Mucosa of descending colon (tissue), 3 donors: ENCODE measurements around the gene PNPLA5. TPM values are rescaled to one million over a fixed set of nuclear protein-coding genes. Genes with fewer than 3 reads are reported as not detected.

ENCODE experiments used
- ATAC-seq: fragments of 200-7000 bp; cut with Tn5 transposase; one replicate; pipeline ENCODE4 v1.9.1; 2020; ENCODE audit warnings: mild to moderate bottlenecking, moderate library complexity
- DNase-seq, 3 donors: peaks; one replicate each; pipeline ENCODE4 v3.0.0-alpha.2; 2020
- H3K36me3 ChIP-seq: fragments of 200-600 bp; one replicate; pipeline ENCODE4 v1.8.0; 2021; ENCODE audit warnings: low read depth, mild to moderate bottlenecking
- H3K4me1 ChIP-seq: fragments of 200-600 bp; one replicate; pipeline ENCODE4 v1.8.0; 2021; ENCODE audit warnings: low read depth, mild to moderate bottlenecking
- H3K4me3 ChIP-seq: fragments of 200-600 bp; one replicate; pipeline ENCODE4 v1.8.0; 2021; ENCODE audit warnings: mild to moderate bottlenecking
- H3K9me3 ChIP-seq: fragments of 200-600 bp; one replicate; pipeline ENCODE4 v1.8.0; 2021; ENCODE audit warnings: mild to moderate bottlenecking
- intact Hi-C, 2 donors: fragments of 100-400 bp; cut with DNase I in 1 of 2; cut with micrococcal nuclease in 1 of 2; formaldehyde crosslinking; loops; one replicate each; pipeline versions ENCODE4 v1.11.0 to v1.11.1; 2022; cut with DNase I, micrococcal nuclease
- total RNA-seq, 3 donors: library from RNA; stranded (reverse); fragmentation: NEBNext Ultra II Directional in 2 of 3; extraction: Animal tissue kit (Norgen Biotek cat#: 25700) in 2 of 3; gene quantifications; one replicate each; pipeline versions ENCODE4 v1.2.1 to v1.2.4, GENCODE V29; 2021 to 2023
- TF ChIP-seq, protein P1 (sequence below): fragments of 200-600 bp; IDR thresholded peaks from one replicate; pipeline ENCODE4 v1.8.0; 2022; ENCODE audit warnings: antibody characterized with exemption, mild to moderate bottlenecking
- donor health status: DM: no; HTN: no; CAD: no; lungs with moderate emphysema.
- donor health status: DM: no; HTN: no; CAD: no.
- donor health status: DM: no; HTN: yes; CAD: no.

The PNPLA5 gene
- total RNA-seq, 3 donors from 2014 or later, result not detected

DNA sequence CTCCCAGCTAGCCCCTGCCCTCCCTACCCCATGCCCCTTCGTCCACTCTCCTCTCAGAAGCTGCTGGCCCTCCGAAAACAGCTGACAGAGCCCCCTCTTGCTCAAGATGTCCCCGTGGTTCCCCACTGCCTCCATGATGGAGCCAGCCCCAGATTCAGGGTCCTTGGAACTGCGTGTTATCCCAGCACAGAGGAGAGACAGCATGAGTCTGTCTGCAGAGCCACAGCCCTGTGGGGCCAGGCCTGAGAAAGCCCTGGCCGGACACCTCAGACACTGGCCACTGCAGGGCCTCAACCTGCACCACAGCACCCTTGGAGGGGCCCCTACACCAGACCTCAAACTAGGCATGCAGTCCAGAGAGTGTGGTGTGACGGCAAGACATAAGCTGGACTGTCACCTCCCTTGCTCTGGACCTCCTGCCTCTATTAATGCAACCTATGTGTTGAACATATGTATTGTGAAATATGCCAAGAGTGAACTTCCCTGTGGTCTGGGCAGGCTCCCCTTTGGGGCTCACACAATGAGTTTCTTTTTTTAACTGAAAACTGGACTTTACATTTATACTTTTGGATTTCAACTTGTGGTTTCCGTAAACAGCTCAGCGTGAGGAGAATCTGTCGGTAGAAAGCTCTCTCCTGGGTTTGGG, 9.6 kb downstream of the PNPLA5 start:
- no peaks in the 10 kb centered on the region for H3K36me3 ChIP-seq
- no peaks in the 10 kb centered on the region for H3K4me1 ChIP-seq
- no peak overlapping the region for H3K4me3 ChIP-seq
- intact Hi-C loops, result no loop called here
- TF ChIP-seq, protein P1, sequence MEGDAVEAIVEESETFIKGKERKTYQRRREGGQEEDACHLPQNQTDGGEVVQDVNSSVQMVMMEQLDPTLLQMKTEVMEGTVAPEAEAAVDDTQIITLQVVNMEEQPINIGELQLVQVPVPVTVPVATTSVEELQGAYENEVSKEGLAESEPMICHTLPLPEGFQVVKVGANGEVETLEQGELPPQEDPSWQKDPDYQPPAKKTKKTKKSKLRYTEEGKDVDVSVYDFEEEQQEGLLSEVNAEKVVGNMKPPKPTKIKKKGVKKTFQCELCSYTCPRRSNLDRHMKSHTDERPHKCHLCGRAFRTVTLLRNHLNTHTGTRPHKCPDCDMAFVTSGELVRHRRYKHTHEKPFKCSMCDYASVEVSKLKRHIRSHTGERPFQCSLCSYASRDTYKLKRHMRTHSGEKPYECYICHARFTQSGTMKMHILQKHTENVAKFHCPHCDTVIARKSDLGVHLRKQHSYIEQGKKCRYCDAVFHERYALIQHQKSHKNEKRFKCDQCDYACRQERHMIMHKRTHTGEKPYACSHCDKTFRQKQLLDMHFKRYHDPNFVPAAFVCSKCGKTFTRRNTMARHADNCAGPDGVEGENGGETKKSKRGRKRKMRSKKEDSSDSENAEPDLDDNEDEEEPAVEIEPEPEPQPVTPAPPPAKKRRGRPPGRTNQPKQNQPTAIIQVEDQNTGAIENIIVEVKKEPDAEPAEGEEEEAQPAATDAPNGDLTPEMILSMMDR, result no peak
- peak in 1 of 3 donors; percentile 21 for DNase-seq
- H3K9me3 ChIP-seq, result no peaks in the 10 kb centered on the region
- no peak for ATAC-seq

DNA sequence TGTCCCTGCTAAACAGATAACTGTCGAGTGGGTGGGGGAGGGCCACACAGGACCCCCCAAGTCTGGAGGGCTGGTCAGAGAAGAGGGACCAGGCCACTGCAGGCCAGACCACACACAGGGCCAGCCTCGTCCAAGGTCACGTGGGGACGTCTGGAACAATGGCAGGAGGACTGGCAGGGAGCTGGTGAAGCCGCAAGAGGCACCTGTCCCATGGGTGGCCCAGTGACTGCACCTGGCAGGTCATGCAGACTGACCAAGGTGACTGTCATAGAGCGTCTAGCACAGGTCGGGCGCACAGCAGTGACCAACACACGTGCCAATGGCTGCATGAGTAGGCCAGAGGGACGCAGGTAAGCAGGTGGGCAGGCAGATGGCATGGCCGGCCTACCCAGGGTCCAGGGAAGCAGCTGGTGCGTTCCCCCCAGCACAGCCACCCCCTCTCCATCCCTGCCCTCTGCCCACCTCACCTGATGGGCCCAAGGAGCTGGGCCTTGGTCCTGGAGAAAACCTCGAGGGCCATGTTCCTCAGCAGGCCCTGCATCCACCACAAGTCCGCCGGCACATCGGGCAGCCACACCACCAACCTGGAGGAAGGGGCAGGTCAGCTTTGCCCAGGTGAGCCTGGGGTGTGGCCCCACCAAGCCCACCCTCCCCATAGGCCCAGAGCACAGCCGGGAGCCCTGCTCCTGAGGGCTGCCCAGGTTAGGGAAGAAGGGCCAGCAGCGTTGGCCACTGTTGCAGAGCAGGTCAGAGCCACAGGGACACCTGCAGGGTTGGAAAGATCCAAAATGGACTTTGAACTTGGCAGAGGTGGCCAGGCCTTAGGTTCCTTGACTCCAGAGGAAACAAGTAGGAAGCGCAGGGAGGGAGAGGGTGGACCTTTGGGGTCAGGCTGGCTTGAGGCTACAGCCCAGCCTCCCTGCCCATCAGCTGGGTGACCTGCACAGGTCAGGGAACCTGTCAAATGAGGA, 10.4 kb downstream of the PNPLA5 start:
- TF ChIP-seq, protein P1, result no peak
- H3K9me3 ChIP-seq, result no peaks in the 10 kb centered on the region
- no peaks in the 10 kb centered on the region for H3K4me1 ChIP-seq
- intact Hi-C loops, result no loop called here
- DNase-seq, result peak in 1 of 3 donors; percentile 28
- H3K36me3 ChIP-seq, result no peaks in the 10 kb centered on the region
- no peak for ATAC-seq
- no peak overlapping the region for H3K4me3 ChIP-seq

DNA sequence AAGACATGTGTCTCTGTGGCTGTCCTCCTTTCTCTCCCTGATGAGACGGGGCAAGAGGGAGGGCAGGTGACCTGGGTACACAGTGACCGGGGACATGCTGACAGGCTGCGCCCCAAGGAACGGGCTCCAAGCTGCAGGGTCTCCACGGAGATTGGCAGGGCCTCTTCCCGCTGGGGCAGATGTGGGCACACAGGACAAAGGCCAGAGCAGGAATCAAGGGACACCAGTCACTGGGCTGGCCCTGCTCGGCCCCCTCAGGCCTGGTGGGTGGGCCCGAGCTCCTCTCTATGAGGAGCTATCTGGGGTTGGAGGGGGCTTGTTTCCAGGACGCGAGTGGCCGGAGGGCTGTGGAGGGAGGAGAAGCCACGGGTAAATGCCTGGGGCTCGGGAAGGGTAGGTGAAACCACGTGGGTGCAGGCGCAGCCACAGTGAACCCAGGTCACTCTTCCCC, 11.2 kb downstream of the PNPLA5 start:
- no peaks in the 10 kb centered on the region for H3K9me3 ChIP-seq
- H3K4me1 ChIP-seq, result no peaks in the 10 kb centered on the region
- intact Hi-C loops, result no loop called here
- peak in 1 of 3 donors; percentile 25 for DNase-seq
- no peak overlapping the region for H3K4me3 ChIP-seq
- no peaks in the 10 kb centered on the region for H3K36me3 ChIP-seq
- TF ChIP-seq, protein P1, result no peak
- ATAC-seq, result no peak

DNA sequence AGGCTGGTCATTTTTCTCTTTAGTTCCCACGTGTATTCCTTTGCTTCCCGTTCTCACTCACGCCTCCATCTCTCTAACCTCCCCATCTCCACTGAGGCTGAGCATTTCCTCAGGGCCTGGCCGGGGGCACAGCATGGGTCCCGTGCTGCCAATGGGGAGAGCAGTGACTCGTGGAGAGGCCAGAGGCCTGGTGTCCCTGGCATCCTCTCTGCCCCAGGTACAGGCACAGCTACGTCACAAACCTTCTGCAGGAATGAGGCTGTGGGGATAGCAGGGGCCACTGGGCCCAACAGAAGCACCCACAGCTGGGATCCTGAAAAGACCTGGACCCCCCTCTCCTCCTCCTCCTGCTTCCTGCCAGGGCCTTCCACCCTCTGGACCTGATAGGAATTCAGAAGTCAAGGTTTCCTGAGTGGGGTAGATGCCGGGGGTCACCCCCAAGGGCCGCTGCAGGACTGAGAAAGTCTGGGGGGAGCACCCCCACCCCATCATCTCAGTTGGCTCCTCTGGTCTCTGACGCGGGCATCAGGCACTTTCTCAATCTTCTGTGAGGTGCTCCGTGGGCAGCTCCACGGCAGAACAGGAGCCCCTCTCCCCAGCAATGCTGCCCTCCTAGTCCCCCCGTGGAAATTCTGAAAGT, 11.8 kb downstream of the PNPLA5 start:
- DNase-seq (peak in 1 of 3 donors; percentile 19), ATAC-seq (no peak)
- Histone ChIP-seq H3K4me1 (no peaks in the 10 kb centered on the region), H3K4me3 (no peak overlapping the region), H3K36me3 (no peaks in the 10 kb centered on the region), H3K9me3 (no peaks in the 10 kb centered on the region)
- intact Hi-C loops, result no loop called here
- TF ChIP-seq, protein P1, result no peak

DNA sequence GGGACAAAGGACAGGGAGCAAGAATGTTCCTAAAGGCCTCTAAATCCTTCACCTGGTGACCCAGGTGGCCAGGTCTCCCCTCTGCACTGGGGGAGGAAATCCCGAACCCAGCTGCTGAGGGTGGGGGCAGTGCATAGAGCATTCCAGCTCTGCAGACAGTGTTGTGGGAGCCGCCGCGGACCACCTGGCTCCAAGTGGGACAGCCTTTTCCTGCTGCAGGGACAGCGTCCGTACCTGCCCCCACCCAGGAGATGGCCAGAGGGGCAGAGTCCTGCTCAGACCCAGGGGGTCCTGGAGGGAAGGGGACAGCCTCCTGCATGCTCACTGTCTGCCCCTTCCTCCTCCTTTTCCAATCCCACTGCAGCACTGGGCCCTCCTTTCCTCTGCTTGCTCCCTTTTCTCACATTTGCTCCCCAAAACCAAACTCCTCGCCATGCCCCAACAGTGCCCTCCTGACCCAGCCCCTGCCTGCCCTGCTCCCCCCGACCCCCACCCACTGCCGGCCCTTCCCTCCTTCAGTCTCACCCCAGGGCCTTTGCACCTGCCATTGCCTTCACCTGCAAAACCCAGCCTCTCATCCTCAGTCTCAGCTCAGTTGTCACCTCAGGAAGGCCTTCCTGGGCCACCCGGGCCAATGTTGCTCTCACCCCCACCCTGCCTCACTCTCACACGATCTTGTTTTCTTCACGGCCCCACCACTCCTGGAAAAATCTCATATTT, 12.8 kb downstream of the PNPLA5 start:
- Histone ChIP-seq H3K4me1 (no peaks in the 10 kb centered on the region), H3K4me3 (no peak overlapping the region), H3K9me3 (no peaks in the 10 kb centered on the region), H3K36me3 (no peaks in the 10 kb centered on the region)
- DNase-seq (peak in 1 of 3 donors; percentile 21), ATAC-seq (no peak)
- TF ChIP-seq, protein P1, result no peak
- intact Hi-C loops, result no loop called here
